ENCODE measurements around the gene LRP4.

LRP4 gene

GRCh38 chr11:46894961-46895360 is 23.4 kb downstream of the LRP4 start:
- DNase-seq, result peak in 1 of 14 donors; percentile 17

GRCh38 chr11:46894506-46894905 is 23.8 kb downstream of the LRP4 start:
- DNase-seq, result no peak

GRCh38 chr11:46892838-46893237 is 25.5 kb downstream of the LRP4 start:
- DNase-seq, result no peak

GRCh38 chr11:46892109-46892508 is 26.2 kb downstream of the LRP4 start:
- DNase-seq, result no peak

GRCh38 chr11:46890665-46891064 is 27.7 kb downstream of the LRP4 start:
- DNase-seq, result no peak

GRCh38 chr11:46889689-46890475 is 28.5 kb downstream of the LRP4 start:
- peak in 11 of 14 donors; percentile 24 to 80 (median 44) for DNase-seq

- peak in 1 of 14 donors; percentile 37 for DNase-seq
Observed at GRCh38 chr11:46889251-46889650, 29.1 kb downstream of the LRP4 start.

GRCh38 chr11:46888636-46889035 is 29.7 kb downstream of the LRP4 start:
- peak in 1 of 14 donors; percentile 40 for DNase-seq

- no peak for DNase-seq
Observed at GRCh38 chr11:46886211-46886610, 32.1 kb downstream of the LRP4 start.

- DNase-seq, result no peak
Observed at GRCh38 chr11:46879056-46879585, 39.2 kb downstream of the LRP4 start.

- DNase-seq, result no peak
Observed at GRCh38 chr11:46877580-46877979, 40.8 kb downstream of the LRP4 start.

GRCh38 chr11:46876471-46876870 is 41.9 kb downstream of the LRP4 start:
- DNase-seq, result peak in 2 of 14 donors; percentile 38 to 96

GRCh38 chr11:46874586-46874985 is 43.8 kb downstream of the LRP4 start:
- DNase-seq, result no peak

- no peak for DNase-seq
Observed at GRCh38 chr11:46868912-46869311, 49.4 kb downstream of the LRP4 start.

- DNase-seq, result no peak
Observed at GRCh38 chr11:46865340-46865739, 53.0 kb downstream of the LRP4 start.

- DNase-seq, result no peak
Observed at GRCh38 chr11:46860218-46860617, 58.1 kb downstream of the LRP4 start.

- DNase-seq, result no peak
Observed at GRCh38 chr11:46858920-46859546, 59.3 kb downstream of the LRP4 start.

GRCh38 chr11:46857666-46858065 is 60.7 kb downstream of the LRP4 start:
- DNase-seq, result no peak

- no peak for DNase-seq
Observed at GRCh38 chr11:46856605-46857343, 61.6 kb downstream of the LRP4 start.

GRCh38 chr11:46855863-46856262 is 62.5 kb downstream of the LRP4 start:
- DNase-seq, result no peak

- DNase-seq, result no peak
Observed at GRCh38 chr11:46855167-46855566, 63.2 kb downstream of the LRP4 start.

GRCh38 chr11:46850829-46851380 is 67.4 kb downstream of the LRP4 start:
- DNase-seq, result no peak

GRCh38 chr11:46849631-46850030 is 68.7 kb downstream of the LRP4 start:
- DNase-seq, result no peak
